Measurements from ENCODE around the gene MRGPRX3.

DNA sequence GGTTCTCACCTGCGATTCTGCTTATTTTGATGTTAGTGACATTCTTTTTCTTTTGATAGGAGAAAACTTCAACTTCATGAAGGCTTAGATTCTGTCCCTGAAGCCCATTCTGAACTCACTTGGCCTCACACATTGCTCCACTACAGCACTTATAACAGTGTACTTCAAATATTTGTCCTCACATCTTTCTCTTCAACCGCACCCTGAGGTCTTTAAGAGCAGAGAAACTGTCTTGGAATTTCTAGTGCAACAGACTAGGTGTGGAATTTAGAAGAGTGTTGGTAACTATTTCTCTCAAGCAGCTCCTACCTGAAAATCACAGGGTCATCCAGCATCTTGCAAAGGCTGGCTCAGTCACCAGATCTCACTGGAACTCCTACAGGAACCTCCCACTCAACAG, 7.8 kb downstream of the MRGPRX3 start:
- TF ChIP-seq YY1 (IDR thresholded peaks at IDR 0.05; ENCODE audit: insufficient read depth, insufficient read length), result no peak
- TF ChIP-seq SUZ12 (IDR thresholded peaks at IDR 0.05; ENCODE audit: extremely low read depth, insufficient read depth, insufficient read length), result no peak
- TF ChIP-seq ZNF274 (IDR thresholded peaks at IDR 0.05; ENCODE audit: low read depth, low read length), result no peak

All from NT2/D1 (cell line).